HepG2 (cell line): ENCODE results near the gene GNG12. TPM values are rescaled to one million over a fixed set of nuclear protein-coding genes. Genes with fewer than 3 reads are reported as not detected.

Experiments used
- AKNA ChIP-seq: sonication (generic); formaldehyde crosslinking; IDR thresholded peaks from 2 replicates; pipeline ENCODE4 v1.4.0; 2020; ENCODE audit warnings: missing genetic modification reagents, borderline replicate concordance
- CENPX ChIP-seq: sonication (generic); formaldehyde crosslinking; IDR thresholded peaks from 2 replicates; pipeline ENCODE4 v1.9.0; 2021; ENCODE audit warnings: mild to moderate bottlenecking, missing genetic modification reagents, moderate library complexity
- HDAC1 ChIP-seq: sonication (generic); formaldehyde crosslinking; IDR thresholded peaks from 2 replicates; pipeline ENCODE4 v1.5.1; 2020; ENCODE audit warnings: mild to moderate bottlenecking, missing genetic modification reagents
- LBX2 ChIP-seq: sonication (generic); formaldehyde crosslinking; IDR thresholded peaks from 2 replicates; pipeline ENCODE4 v1.5.0; 2020; ENCODE audit warnings: missing genetic modification reagents, mild to moderate bottlenecking, borderline replicate concordance
- PLRG1 ChIP-seq: fragments of 450-650 bp; conservative IDR thresholded peaks from 2 replicates; pipeline ENCODE4 v1.6.1; 2016
- POGK ChIP-seq: sonication (generic); formaldehyde crosslinking; conservative IDR thresholded peaks from 2 replicates; pipeline ENCODE4 v1.8.0; 2022; ENCODE audit warnings: mild to moderate bottlenecking, moderate library complexity, missing genetic modification reagents
- SRSF1 ChIP-seq: fragments of 200-400 bp; formaldehyde crosslinking; optimal IDR thresholded peaks from 2 replicates; pipeline ENCODE3; 2017; ENCODE audit warnings: mild to moderate bottlenecking, low read depth, low read length, moderate library complexity
- TSC22D2 ChIP-seq: sonication (generic); formaldehyde crosslinking; IDR thresholded peaks from 2 replicates; pipeline ENCODE4 v1.5.1; 2020; ENCODE audit warnings: missing genetic modification reagents, mild to moderate bottlenecking, borderline replicate concordance
- ZNF616 ChIP-seq: sonication (generic); formaldehyde crosslinking; IDR thresholded peaks from 2 replicates; pipeline ENCODE4 v1.5.0; 2020; ENCODE audit warnings: low read depth, mild to moderate bottlenecking, missing genetic modification reagents
- ZNF672 ChIP-seq: sonication (generic); formaldehyde crosslinking; IDR thresholded peaks from 2 replicates; pipeline ENCODE4 v1.8.1; 2022; ENCODE audit warnings: missing genetic modification reagents
- ZNF83 ChIP-seq: sonication (generic); formaldehyde crosslinking; IDR thresholded peaks from 2 replicates; pipeline ENCODE4 v1.4.0; 2020; ENCODE audit warnings: missing genetic modification reagents, mild to moderate bottlenecking, borderline replicate concordance
- polyA plus RNA-seq, 8 experiments: library from polyadenylated mRNA; depleted of rRNA in 3 of 8; stranded (reverse) in 7 of 8; unstranded in 1 of 8; fragments of >200 nt; fragmentation: Illumina TruSeq in 4 of 8; extraction: Trizol in 4 of 8; gene quantifications; 2 replicates each; pipeline versions ENCODE4 v1.2.1 to v1.2.3, GENCODE V29; 2011 to 2016; ENCODE audit warnings: low read depth in 4 of 8, missing spikeins in 1 of 8, mixed read lengths in 1 of 8; ENCODE audit not compliant: insufficient read depth in 1 of 8
- total RNA-seq, 5 experiments: library from RNA; depleted of rRNA; stranded (reverse); fragments of >200 nt; fragmentation: Illumina TruSeq; extraction: Trizol; gene quantifications; 2 replicates each; pipeline ENCODE4 v1.2.3, GENCODE V29; 2016; ENCODE audit warnings: low read depth in 1 of 5
- TF ChIP-seq, protein P1 (sequence below): IDR thresholded peaks from 2 replicates; pipeline ENCODE4 v1.4.0; 2020; ENCODE audit warnings: mild to moderate bottlenecking, missing genetic modification reagents
- TF ChIP-seq, protein P2 (sequence below): sonication (generic); formaldehyde crosslinking; IDR thresholded peaks from 2 replicates; pipeline ENCODE4 v1.8.0; 2022; ENCODE audit warnings: missing genetic modification reagents, mild to moderate bottlenecking, moderate library complexity, borderline replicate concordance

The GNG12 gene
- total and polyA plus RNA-seq, 2 of the 13 experiments (the other 11 are each of a cell fraction or from before 2014, with no cell fraction given), result 0.11 TPM

DNA sequence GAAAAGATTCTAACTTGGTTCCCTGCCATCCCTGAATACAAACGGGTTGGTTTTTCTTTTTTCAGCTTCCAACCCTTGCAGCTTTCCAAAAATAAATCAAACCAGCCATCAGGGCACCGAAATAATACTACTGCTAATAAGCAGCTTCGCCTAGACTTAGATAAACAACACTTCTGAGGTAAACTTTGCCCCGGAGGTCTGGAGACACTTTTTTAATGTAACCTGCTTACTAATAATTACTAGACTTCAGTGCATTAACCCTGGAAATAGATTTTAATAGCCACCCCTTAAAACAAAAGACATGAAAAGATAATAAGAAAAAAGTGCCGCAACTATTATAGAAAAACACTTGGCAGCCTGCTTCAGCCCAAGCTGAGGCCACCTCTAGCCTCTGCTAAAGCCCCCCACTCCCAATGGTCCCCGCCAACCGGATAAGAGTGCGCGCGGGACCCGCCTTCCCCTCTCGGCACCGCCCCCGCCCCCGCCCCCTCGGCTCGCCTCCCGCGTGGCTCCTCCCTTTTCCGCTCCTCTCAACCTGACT lies 148.7 kb downstream of the GNG12 start (continued):
- TF ChIP-seq, protein P1, sequence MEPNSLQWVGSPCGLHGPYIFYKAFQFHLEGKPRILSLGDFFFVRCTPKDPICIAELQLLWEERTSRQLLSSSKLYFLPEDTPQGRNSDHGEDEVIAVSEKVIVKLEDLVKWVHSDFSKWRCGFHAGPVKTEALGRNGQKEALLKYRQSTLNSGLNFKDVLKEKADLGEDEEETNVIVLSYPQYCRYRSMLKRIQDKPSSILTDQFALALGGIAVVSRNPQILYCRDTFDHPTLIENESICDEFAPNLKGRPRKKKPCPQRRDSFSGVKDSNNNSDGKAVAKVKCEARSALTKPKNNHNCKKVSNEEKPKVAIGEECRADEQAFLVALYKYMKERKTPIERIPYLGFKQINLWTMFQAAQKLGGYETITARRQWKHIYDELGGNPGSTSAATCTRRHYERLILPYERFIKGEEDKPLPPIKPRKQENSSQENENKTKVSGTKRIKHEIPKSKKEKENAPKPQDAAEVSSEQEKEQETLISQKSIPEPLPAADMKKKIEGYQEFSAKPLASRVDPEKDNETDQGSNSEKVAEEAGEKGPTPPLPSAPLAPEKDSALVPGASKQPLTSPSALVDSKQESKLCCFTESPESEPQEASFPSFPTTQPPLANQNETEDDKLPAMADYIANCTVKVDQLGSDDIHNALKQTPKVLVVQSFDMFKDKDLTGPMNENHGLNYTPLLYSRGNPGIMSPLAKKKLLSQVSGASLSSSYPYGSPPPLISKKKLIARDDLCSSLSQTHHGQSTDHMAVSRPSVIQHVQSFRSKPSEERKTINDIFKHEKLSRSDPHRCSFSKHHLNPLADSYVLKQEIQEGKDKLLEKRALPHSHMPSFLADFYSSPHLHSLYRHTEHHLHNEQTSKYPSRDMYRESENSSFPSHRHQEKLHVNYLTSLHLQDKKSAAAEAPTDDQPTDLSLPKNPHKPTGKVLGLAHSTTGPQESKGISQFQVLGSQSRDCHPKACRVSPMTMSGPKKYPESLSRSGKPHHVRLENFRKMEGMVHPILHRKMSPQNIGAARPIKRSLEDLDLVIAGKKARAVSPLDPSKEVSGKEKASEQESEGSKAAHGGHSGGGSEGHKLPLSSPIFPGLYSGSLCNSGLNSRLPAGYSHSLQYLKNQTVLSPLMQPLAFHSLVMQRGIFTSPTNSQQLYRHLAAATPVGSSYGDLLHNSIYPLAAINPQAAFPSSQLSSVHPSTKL, result no peak
- no peak for TF ChIP-seq ZNF616 (CRISPR knock-in tag)
- TF ChIP-seq ZNF83 (CRISPR knock-in tag), result no peak
- TF ChIP-seq, protein P2, sequence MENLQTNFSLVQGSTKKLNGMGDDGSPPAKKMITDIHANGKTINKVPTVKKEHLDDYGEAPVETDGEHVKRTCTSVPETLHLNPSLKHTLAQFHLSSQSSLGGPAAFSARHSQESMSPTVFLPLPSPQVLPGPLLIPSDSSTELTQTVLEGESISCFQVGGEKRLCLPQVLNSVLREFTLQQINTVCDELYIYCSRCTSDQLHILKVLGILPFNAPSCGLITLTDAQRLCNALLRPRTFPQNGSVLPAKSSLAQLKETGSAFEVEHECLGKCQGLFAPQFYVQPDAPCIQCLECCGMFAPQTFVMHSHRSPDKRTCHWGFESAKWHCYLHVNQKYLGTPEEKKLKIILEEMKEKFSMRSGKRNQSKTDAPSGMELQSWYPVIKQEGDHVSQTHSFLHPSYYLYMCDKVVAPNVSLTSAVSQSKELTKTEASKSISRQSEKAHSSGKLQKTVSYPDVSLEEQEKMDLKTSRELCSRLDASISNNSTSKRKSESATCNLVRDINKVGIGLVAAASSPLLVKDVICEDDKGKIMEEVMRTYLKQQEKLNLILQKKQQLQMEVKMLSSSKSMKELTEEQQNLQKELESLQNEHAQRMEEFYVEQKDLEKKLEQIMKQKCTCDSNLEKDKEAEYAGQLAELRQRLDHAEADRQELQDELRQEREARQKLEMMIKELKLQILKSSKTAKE (CRISPR knock-in tag), result no peak
- no peak for TF ChIP-seq CENPX (CRISPR knock-in tag)
- no peak for TF ChIP-seq TSC22D2
- TF ChIP-seq SRSF1, result no peak
- TF ChIP-seq ZNF672 (CRISPR knock-in tag), result no peak
- TF ChIP-seq POGK (CRISPR knock-in tag), result no peak
- TF ChIP-seq LBX2 (CRISPR knock-in tag), result no peak
- TF ChIP-seq PLRG1, result no peak
- TF ChIP-seq HDAC1, result no peak
- TF ChIP-seq AKNA (CRISPR knock-in tag), result no peak
